Measurements from ENCODE around the gene TAF11L4. TPM values are rescaled to one million over a fixed set of nuclear protein-coding genes. Genes with fewer than 3 reads are reported as not detected.
"Not testable (repeated sequence)": the region's sequence is repeated elsewhere in the genome, so short reads cannot be mapped to it uniquely, and the experiment has no call there.

Gene TAF11L4
- total RNA-seq (2021), result not detected in 2 replicates
- not detected for Bru-seq, nascent RNA
- BruChase-seq, experiment 1, labeled RNA remaining after a 2-hour chase, result not detected
- BruChase-seq, experiment 2, labeled RNA remaining after a 6-hour chase, result not detected
- long read RNA-seq, result 0 reads

GRCh38 chr5:17521501-17521900, at the start of gene TAF11L4:
Gene TAF11L4, plus strand, starts transcription at chr5:17521801.
- H4K20me1 ChIP-seq (ENCODE audit: insufficient read depth); H3K4me1 ChIP-seq (replicated peaks; ENCODE audit: insufficient read depth); intact Hi-C loops (cut with micrococcal nuclease; ENCODE audit: unreplicated experiment); H2AFZ ChIP-seq; H3K27ac ChIP-seq; POLR2A ChIA-PET (ENCODE audit: unreplicated experiment); H3F3A ChIP-seq (ENCODE audit: insufficient read depth, low read depth); DNase-seq; H3K4me2 ChIP-seq; CTCF ChIA-PET; BruUV-seq (replicated peaks); H3K36me3 ChIP-seq (ENCODE audit: low read depth); H3K79me2 ChIP-seq (ENCODE audit: low read depth); H3K4me3 ChIP-seq; H3K9me2 ChIP-seq (ENCODE audit: insufficient read depth); H3K9me3 ChIP-seq (ENCODE audit: insufficient read depth, low read depth): not testable (repeated sequence)
- peaks cover 10% of the 10 kb centered on the region for H3K27me3 ChIP-seq (ENCODE audit: insufficient read depth, low read depth)

- H3K36me3 ChIP-seq (ENCODE audit: low read depth); H3F3A ChIP-seq (ENCODE audit: insufficient read depth, low read depth); H3K27ac ChIP-seq; H3K4me3 ChIP-seq; H3K9me2 ChIP-seq (ENCODE audit: insufficient read depth); intact Hi-C loops (cut with micrococcal nuclease; ENCODE audit: unreplicated experiment); H3K9me3 ChIP-seq (ENCODE audit: insufficient read depth, low read depth); H3K4me2 ChIP-seq; POLR2A ChIA-PET (ENCODE audit: unreplicated experiment); CTCF ChIA-PET; H3K79me2 ChIP-seq (ENCODE audit: low read depth); BruUV-seq (replicated peaks); H3K4me1 ChIP-seq (replicated peaks; ENCODE audit: insufficient read depth); H4K20me1 ChIP-seq (ENCODE audit: insufficient read depth); DNase-seq; H2AFZ ChIP-seq: not testable (repeated sequence)
- peaks cover 19% of the 10 kb centered on the region for H3K27me3 ChIP-seq (ENCODE audit: insufficient read depth, low read depth)
These were observed 46.5 kb upstream of the TAF11L4 start for GRCh38 chr5:17475064-17475463.

- H3K36me3 ChIP-seq (ENCODE audit: low read depth), result no peaks in the 10 kb centered on the region
- H3F3A ChIP-seq (ENCODE audit: insufficient read depth, low read depth), result no peaks in the 10 kb centered on the region
- intact Hi-C loops (cut with micrococcal nuclease; ENCODE audit: unreplicated experiment), result no loop called here
- no peak overlapping the region for H3K27ac ChIP-seq
- POLR2A ChIA-PET (ENCODE audit: unreplicated experiment), result interaction anchor here (0.6 kb wide), 1 partner anchor 188 kb away, joined by 4 read pairs; no protein-coding TSS in a partner anchor
- H3K27me3 ChIP-seq (ENCODE audit: insufficient read depth, low read depth), result peaks cover 23% of the 10 kb centered on the region
- H3K4me1 ChIP-seq (replicated peaks; ENCODE audit: insufficient read depth), result no peaks in the 10 kb centered on the region
- BruUV-seq (replicated peaks), result no TSS peak
- CTCF ChIA-PET, result no interaction called here
- H3K9me3 ChIP-seq (ENCODE audit: insufficient read depth, low read depth), result no peaks in the 10 kb centered on the region
- no peaks in the 10 kb centered on the region for H3K79me2 ChIP-seq (ENCODE audit: low read depth)
- no peak for DNase-seq
- no peaks in the 10 kb centered on the region for H4K20me1 ChIP-seq (ENCODE audit: insufficient read depth)
- no peak overlapping the region for H2AFZ ChIP-seq
- H3K9me2 ChIP-seq (ENCODE audit: insufficient read depth), result no peaks in the 10 kb centered on the region
- H3K4me2 ChIP-seq, result no peak overlapping the region
- TF ChIP-seq EZH2 (IDR thresholded peaks at IDR 0.05; ENCODE audit: low read depth), result no peak
- TF ChIP-seq CTCF (conservative IDR thresholded peaks at IDR 0.05), result no peak
- H3K4me3 ChIP-seq, result no peak overlapping the region
These were observed 44.6 kb upstream of the TAF11L4 start for GRCh38 chr5:17477043-17477442.

GRCh38 chr5:17477573-17478265, 43.9 kb upstream of the TAF11L4 start:
- H3K27me3 ChIP-seq (ENCODE audit: insufficient read depth, low read depth), result peaks cover 23% of the 10 kb centered on the region
- H3K4me1 ChIP-seq (replicated peaks; ENCODE audit: insufficient read depth), result no peaks in the 10 kb centered on the region
- intact Hi-C loops (cut with micrococcal nuclease; ENCODE audit: unreplicated experiment), result no loop called here
- no peak overlapping the region for H3K4me3 ChIP-seq
- no peak for TF ChIP-seq EZH2 (IDR thresholded peaks at IDR 0.05; ENCODE audit: low read depth)
- TF ChIP-seq CTCF (conservative IDR thresholded peaks at IDR 0.05), result no peak
- H3K27ac ChIP-seq, result no peak overlapping the region
- H2AFZ ChIP-seq, result no peak overlapping the region
- no peaks in the 10 kb centered on the region for H3K36me3 ChIP-seq (ENCODE audit: low read depth)
- no peaks in the 10 kb centered on the region for H3K79me2 ChIP-seq (ENCODE audit: low read depth)
- H3K9me3 ChIP-seq (ENCODE audit: insufficient read depth, low read depth), result no peaks in the 10 kb centered on the region
- no peak overlapping the region for H3K4me2 ChIP-seq
- DNase-seq, result no peak
- H4K20me1 ChIP-seq (ENCODE audit: insufficient read depth), result no peaks in the 10 kb centered on the region
- ChIA-PET CTCF (no interaction called here), POLR2A (ENCODE audit: unreplicated experiment) (no interaction called here)
- H3K9me2 ChIP-seq (ENCODE audit: insufficient read depth), result no peaks in the 10 kb centered on the region
- no peaks in the 10 kb centered on the region for H3F3A ChIP-seq (ENCODE audit: insufficient read depth, low read depth)
- no TSS peak for BruUV-seq (replicated peaks)
